ENCODE measurements around the gene STARD7.

Gene STARD7

GRCh38 chr2:96239745-96240264 is 31.2 kb upstream of the STARD7 start:
- Histone ChIP-seq H3K9me3 (no peaks in the 10 kb centered on the region), H3K4me1 (no peaks in the 10 kb centered on the region), H3K36me3 (no peaks in the 10 kb centered on the region), H3K4me3 (ENCODE audit: low read depth, low read length) (no peak overlapping the region), H3K27me3 (no peaks in the 10 kb centered on the region)
- DNase-seq, result no peak
- no peak for TF ChIP-seq CTCF (IDR thresholded peaks at IDR 0.05; ENCODE audit: low read depth, low read length)

GRCh38 chr2:96239091-96239490 is 30.5 kb upstream of the STARD7 start:
- H3K4me1 ChIP-seq, result no peaks in the 10 kb centered on the region
- no peak for DNase-seq
- TF ChIP-seq CTCF (IDR thresholded peaks at IDR 0.05; ENCODE audit: low read depth, low read length), result no peak
- H3K36me3 ChIP-seq, result no peaks in the 10 kb centered on the region
- H3K4me3 ChIP-seq (ENCODE audit: low read depth, low read length), result no peak overlapping the region
- H3K9me3 ChIP-seq, result no peaks in the 10 kb centered on the region
- no peaks in the 10 kb centered on the region for H3K27me3 ChIP-seq

GRCh38 chr2:96238266-96238665 is 29.6 kb upstream of the STARD7 start:
- no peak for TF ChIP-seq CTCF (IDR thresholded peaks at IDR 0.05; ENCODE audit: low read depth, low read length)
- Histone ChIP-seq H3K4me3 (ENCODE audit: low read depth, low read length) (no peak overlapping the region), H3K36me3 (no peaks in the 10 kb centered on the region), H3K4me1 (no peaks in the 10 kb centered on the region), H3K9me3 (no peaks in the 10 kb centered on the region), H3K27me3 (no peaks in the 10 kb centered on the region)
- no peak for DNase-seq

GRCh38 chr2:96236882-96237281 is 28.3 kb upstream of the STARD7 start:
- no peak for TF ChIP-seq CTCF (IDR thresholded peaks at IDR 0.05; ENCODE audit: low read depth, low read length)
- no peaks in the 10 kb centered on the region for H3K36me3 ChIP-seq
- H3K4me3 ChIP-seq (ENCODE audit: low read depth, low read length), result no peak overlapping the region
- H3K9me3 ChIP-seq, result no peaks in the 10 kb centered on the region
- no peaks in the 10 kb centered on the region for H3K27me3 ChIP-seq
- H3K4me1 ChIP-seq, result no peaks in the 10 kb centered on the region
- no peak for DNase-seq

- H3K4me1 ChIP-seq, result no peaks in the 10 kb centered on the region
- H3K36me3 ChIP-seq, result no peaks in the 10 kb centered on the region
- no peaks in the 10 kb centered on the region for H3K9me3 ChIP-seq
- DNase-seq, result no peak
- no peak for TF ChIP-seq CTCF (IDR thresholded peaks at IDR 0.05; ENCODE audit: low read depth, low read length)
- no peak overlapping the region for H3K4me3 ChIP-seq (ENCODE audit: low read depth, low read length)
- no peaks in the 10 kb centered on the region for H3K27me3 ChIP-seq
Observed at GRCh38 chr2:96233880-96234316, 25.3 kb upstream of the STARD7 start.

GRCh38 chr2:96233436-96233835 is 24.8 kb upstream of the STARD7 start:
- no peaks in the 10 kb centered on the region for H3K36me3 ChIP-seq
- H3K27me3 ChIP-seq, result no peaks in the 10 kb centered on the region
- DNase-seq, result no peak
- TF ChIP-seq CTCF (IDR thresholded peaks at IDR 0.05; ENCODE audit: low read depth, low read length), result no peak
- no peaks in the 10 kb centered on the region for H3K9me3 ChIP-seq
- H3K4me3 ChIP-seq (ENCODE audit: low read depth, low read length), result no peak overlapping the region
- H3K4me1 ChIP-seq, result no peaks in the 10 kb centered on the region
